HepG2 (cell line): ENCODE results near the gene ZSCAN4. TPM values are rescaled to one million over a fixed set of nuclear protein-coding genes. Genes with fewer than 3 reads are reported as not detected.

Experiments used
- ATAC-seq: fragments of 200-7000 bp; cut with Tn5 transposase; 3 replicates; pipeline ENCODE4 v1.9.1; 2020; ENCODE audit warnings: mild to moderate bottlenecking, moderate library complexity
- BruUV-seq: library from RNA; stranded (reverse); fragments of 400-500 nt; replicated peaks from 2 replicates; lab custom pipeline; 2021; lab: Mats Ljungman, UMichigan
- CTCF ChIA-PET: fragments of 300-600 bp; formaldehyde crosslinking; extraction: SDS; loops from one replicate; lab custom pipeline; 2021; ENCODE audit warnings: low total read pairs, inconsistent platforms, low intra/inter-chr PET ratio; lab: Yijun Ruan, JAX
- POLR2A ChIA-PET: fragments of 350-600 bp; sonication (Branson Sonifier 250); formaldehyde crosslinking; loops from one replicate; lab custom pipeline; 2020; ENCODE audit warnings: antibody characterized with exemption, inconsistent platforms; lab: Yijun Ruan, JAX
- DNase-seq: peaks from one replicate; pipeline ENCODE4 v3.0.0-alpha.2; 2015; ENCODE audit warnings: low spot score
- FAIRE-seq: peaks from 3 replicates; lab custom pipeline; 2011; peaks lifted over from hg19 to GRCh38; lab: Jason Lieb, UNC
- H2AFZ ChIP-seq: one replicate; pipeline ENCODE4 v1.6.1; 2011; ENCODE audit warnings: low read length, inconsistent platforms
- H3K27ac ChIP-seq: fragments of 300-600 bp; 3 replicates; pipeline ENCODE4 v1.8.0; 2011; ENCODE audit warnings: mixed run types, mild to moderate bottlenecking, mixed read lengths, low read length, inconsistent platforms; ENCODE audit not compliant: insufficient read depth; ENCODE audit errors: extremely low read length
- H3K27me3 ChIP-seq, 2 experiments: fragments of 200-600 bp in 1 of 2; 2 replicates in 1 of 2; 3 replicates in 1 of 2; pipeline versions ENCODE4 v1.6.0 to v1.8.0; 2011; ENCODE audit warnings: low read length in 2 of 2, mild to moderate bottlenecking in 2 of 2, moderate library complexity in 2 of 2, inconsistent platforms in 1 of 2; ENCODE audit not compliant: insufficient read depth in 2 of 2, control insufficient read depth in 1 of 2
- H3K36me3 ChIP-seq, 2 experiments: fragments of 200-600 bp in 1 of 2; replicated peaks in 1 of 2; 2 replicates in 1 of 2; 3 replicates in 1 of 2; pipeline versions ENCODE4 v1.5.1 to v1.8.0; 2011; ENCODE audit warnings: low read length in 2 of 2, inconsistent platforms in 1 of 2; ENCODE audit not compliant: insufficient read depth in 2 of 2, control insufficient read depth in 1 of 2
- H3K4me1 ChIP-seq: 2 replicates; pipeline ENCODE4 v1.5.1; 2012; ENCODE audit warnings: low read length, inconsistent platforms; ENCODE audit not compliant: insufficient read depth
- H3K4me2 ChIP-seq: 2 replicates; pipeline ENCODE4 v1.6.0; 2011; ENCODE audit warnings: low read depth, low read length, inconsistent platforms
- H3K4me3 ChIP-seq, 3 experiments: fragments of 200-600 bp in 1 of 3; sonication (generic), shearing (Covaris generic) in 1 of 3; replicated peaks in 1 of 3; 2 replicates each; pipeline ENCODE4 v1.5.1; 2011 to 2016; ENCODE audit warnings: low read length in 3 of 3, inconsistent platforms in 2 of 3, low read depth in 2 of 3, mild to moderate bottlenecking in 2 of 3, control low read depth in 1 of 3, mixed read lengths in 1 of 3; ENCODE audit not compliant: insufficient read depth in 1 of 3
- H3K79me2 ChIP-seq: one replicate; pipeline ENCODE4 v1.6.1; 2011; ENCODE audit warnings: low read length, inconsistent platforms; ENCODE audit not compliant: insufficient read depth
- H3K9ac ChIP-seq: 2 replicates; pipeline ENCODE4 v1.6.0; 2011; ENCODE audit warnings: mild to moderate bottlenecking, low read depth, low read length, inconsistent platforms; ENCODE audit not compliant: insufficient read depth
- H3K9me3 ChIP-seq: 2 replicates; pipeline ENCODE4 v1.5.1; 2012; ENCODE audit warnings: mild to moderate bottlenecking, low read length
- H4K20me1 ChIP-seq: 2 replicates; pipeline ENCODE4 v1.6.0; 2011; ENCODE audit warnings: inconsistent platforms, mild to moderate bottlenecking, low read length, moderate library complexity; ENCODE audit not compliant: insufficient read depth
- CEBPG ChIP-seq: IDR thresholded peaks from 2 replicates; pipeline ENCODE4 v1.6.1; 2016
- ESRRA ChIP-seq: sonication (generic); formaldehyde crosslinking; IDR thresholded peaks from 2 replicates; pipeline ENCODE4 v1.5.1; 2020; ENCODE audit warnings: mild to moderate bottlenecking, low read depth, missing genetic modification reagents
- ISX ChIP-seq: sonication (generic); formaldehyde crosslinking; conservative IDR thresholded peaks from 2 replicates; pipeline ENCODE4 v1.5.0; 2020; ENCODE audit warnings: missing genetic modification reagents
- KDM2A ChIP-seq: sonication (generic); formaldehyde crosslinking; IDR thresholded peaks from 2 replicates; pipeline ENCODE4 v1.4.0; 2020; ENCODE audit warnings: low read depth, missing genetic modification reagents, borderline replicate concordance
- NR2C2 ChIP-seq: sonication (generic); formaldehyde crosslinking; IDR thresholded peaks from 2 replicates; pipeline ENCODE4 v1.4.0; 2020; ENCODE audit warnings: missing genetic modification reagents, mild to moderate bottlenecking, moderate library complexity, borderline replicate concordance
- SETDB1 ChIP-seq: sonication (generic); formaldehyde crosslinking; IDR thresholded peaks from 2 replicates; pipeline ENCODE4 v1.5.1; 2020; ENCODE audit warnings: missing genetic modification reagents, mild to moderate bottlenecking, borderline replicate concordance
- SMARCE1 ChIP-seq: fragments of 450-650 bp; IDR thresholded peaks from 2 replicates; pipeline ENCODE4 v1.6.1; 2017; ENCODE audit warnings: borderline replicate concordance
- ZBTB40 ChIP-seq, 2 experiments: fragments of 450-650 bp in 1 of 2; sonication (generic) in 1 of 2; formaldehyde crosslinking in 1 of 2; IDR thresholded peaks; 2 replicates each; pipeline versions ENCODE4 v1.6.1 to v1.8.0; 2016 to 2022; ENCODE audit warnings: antibody characterized with exemption in 1 of 2, mild to moderate bottlenecking in 1 of 2, missing genetic modification reagents in 1 of 2
- ZFAT ChIP-seq: sonication (generic); formaldehyde crosslinking; conservative IDR thresholded peaks from 2 replicates; pipeline ENCODE4 v1.8.1; 2023; ENCODE audit warnings: missing genetic modification reagents, inconsistent platforms
- ZGPAT ChIP-seq: IDR thresholded peaks from 2 replicates; pipeline ENCODE4 v1.6.1; 2016; ENCODE audit warnings: mild to moderate bottlenecking
- ZNF503 ChIP-seq: sonication (generic); formaldehyde crosslinking; IDR thresholded peaks from 2 replicates; pipeline ENCODE4 v1.4.0; 2020; ENCODE audit warnings: missing genetic modification reagents
- ZNF510 ChIP-seq: sonication (generic); formaldehyde crosslinking; IDR thresholded peaks from 2 replicates; pipeline ENCODE4 v1.4.0; 2020; ENCODE audit warnings: low read depth, mild to moderate bottlenecking, missing genetic modification reagents
- ZNF740 ChIP-seq: sonication (generic); formaldehyde crosslinking; IDR thresholded peaks from 2 replicates; pipeline ENCODE4 v1.4.0; 2020; ENCODE audit warnings: missing genetic modification reagents
- WGBS: methylation state at CpG from one replicate; pipeline ENCODE4 v1.1.6; 2017; ENCODE audit warnings: low lambda C conversion rate; 5-methylcytosine and 5-hydroxymethylcytosine counted together
- in situ Hi-C: cut with HindIII; loops from 2 replicates; pipeline ENCODE4 v1.10.0; 2017; ENCODE audit warnings: low pct_unique_long_range_greater_than_20kb; ENCODE audit not compliant: extremely low pct_ligation_motif_present
- intact Hi-C: fragments of 100-400 bp; cut with micrococcal nuclease; formaldehyde crosslinking; loops from one replicate; pipeline ENCODE4 v1.10.0; 2022; ENCODE audit not compliant: unreplicated experiment
- polyA plus RNA-seq, 8 experiments: library from polyadenylated mRNA; depleted of rRNA in 3 of 8; stranded (reverse) in 7 of 8; unstranded in 1 of 8; fragments of >200 nt; fragmentation: Illumina TruSeq in 4 of 8; extraction: Trizol in 4 of 8; gene quantifications; 2 replicates each; pipeline versions ENCODE4 v1.2.1 to v1.2.3, GENCODE V29; 2011 to 2016; ENCODE audit warnings: low read depth in 4 of 8, missing spikeins in 1 of 8, mixed read lengths in 1 of 8; ENCODE audit not compliant: insufficient read depth in 1 of 8
- total RNA-seq, 5 experiments: library from RNA; depleted of rRNA; stranded (reverse); fragments of >200 nt; fragmentation: Illumina TruSeq; extraction: Trizol; gene quantifications; 2 replicates each; pipeline ENCODE4 v1.2.3, GENCODE V29; 2016; ENCODE audit warnings: low read depth in 1 of 5

The ZSCAN4 gene
- total and polyA plus RNA-seq, 2 of the 13 experiments (the other 11 are each of a cell fraction or from before 2014, with no cell fraction given), result 0.60 to 0.73 TPM

GRCh38 chr19:57712222-57712621 lies 43.5 kb downstream of the ZSCAN4 start:
- intact Hi-C loops (no loop called here), in situ Hi-C loops (no loop called here)
- Histone ChIP-seq H4K20me1 (no peaks in the 10 kb centered on the region), H3K4me2 (no peak overlapping the region), H3K9me3 (no peaks in the 10 kb centered on the region), H3K36me3 (peaks cover 0 to 6% of the 10 kb centered on the region in 2 experiments; a peak in 1 of 5 replicates), H3K4me1 (no peaks in the 10 kb centered on the region), H3K27ac (no peak overlapping the region), H2AFZ (no peak overlapping the region), H3K27me3 (no peaks in the 10 kb centered on the region), H3K79me2 (no peaks in the 10 kb centered on the region), H3K4me3 (no peak overlapping the region), H3K9ac (no peak overlapping the region)
- FAIRE-seq (no peak), DNase-seq (no peak), ATAC-seq (no peak)
- BruUV-seq, result no TSS peak
- ChIA-PET POLR2A (no interaction called here), CTCF (no interaction called here)
- WGBS, result 50% methylated on average over 1 of the region's 1 CpG
- TF ChIP-seq ZNF510 (no peak), ZNF503 (no peak), CEBPG (CRISPR knock-in tag) (no peak), SETDB1 (CRISPR knock-in tag) (no peak), ZGPAT (CRISPR knock-in tag) (no peak), NR2C2 (no peak), ESRRA (no peak), ZFAT (CRISPR knock-in tag) (no peak), ISX (CRISPR knock-in tag) (no peak), ZBTB40 (IDR thresholded peaks at IDR 0.05) (no peak), ZBTB40 (CRISPR knock-in tag; IDR thresholded peaks at IDR 0.05) (no peak), KDM2A (CRISPR knock-in tag) (no peak), SMARCE1 (no peak), ZNF740 (CRISPR knock-in tag) (no peak)
